Occipital lobe (tissue), 2 donors: ENCODE results near the gene COL27A1. TPM values are rescaled to one million over a fixed set of nuclear protein-coding genes. Genes with fewer than 3 reads are reported as not detected.
"Not testable (repeated sequence)": the region's sequence is repeated elsewhere in the genome, so short reads cannot be mapped to it uniquely, and the experiment has no call there.

Experiments used
- DNase-seq: peaks from one replicate; lab custom pipeline; 2025; lab: John Stamatoyannopoulos, UW
- total RNA-seq: library from RNA; depleted of rRNA; stranded (reverse); fragments of >200 nt; gene quantifications from one replicate; pipeline ENCODE4 v1.2.3, GENCODE V29; 2014

Gene COL27A1
- total RNA-seq, 1 donor from 2014 or later = 1.4 TPM

DNA sequence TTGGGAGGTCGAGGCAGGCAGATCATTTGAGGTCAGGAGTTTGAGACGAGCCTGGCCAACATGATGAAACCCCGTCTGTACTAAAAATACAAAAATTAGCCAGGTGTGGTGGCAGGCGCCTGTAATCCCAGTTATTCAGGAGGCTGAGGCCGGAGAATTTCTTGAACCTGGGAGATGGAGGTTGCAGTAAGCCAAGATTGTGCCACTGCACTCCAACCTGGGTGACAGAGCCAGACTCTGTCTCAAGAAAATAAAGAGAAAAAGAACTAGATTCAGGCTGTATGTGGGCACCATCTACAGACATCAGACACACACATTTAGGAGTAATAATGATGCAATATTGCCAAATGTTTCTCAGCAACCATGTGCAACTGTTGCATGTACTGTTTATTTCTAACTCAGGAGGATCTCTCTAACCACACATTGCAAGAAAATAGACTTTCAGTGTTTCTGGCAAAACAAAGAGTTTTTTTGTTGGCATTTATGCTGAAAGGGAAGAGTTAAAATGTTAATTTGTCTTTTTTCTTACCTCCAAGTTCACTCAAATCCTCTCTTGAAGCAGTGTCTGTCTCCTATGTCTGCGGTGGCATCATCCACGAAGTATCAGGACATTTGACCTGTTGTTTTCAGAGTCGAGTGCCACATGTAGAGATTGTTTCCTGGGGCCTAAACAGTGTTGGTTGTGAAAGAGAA lies 162.5 kb downstream of the COL27A1 start:
- DNase-seq = no peak

DNA sequence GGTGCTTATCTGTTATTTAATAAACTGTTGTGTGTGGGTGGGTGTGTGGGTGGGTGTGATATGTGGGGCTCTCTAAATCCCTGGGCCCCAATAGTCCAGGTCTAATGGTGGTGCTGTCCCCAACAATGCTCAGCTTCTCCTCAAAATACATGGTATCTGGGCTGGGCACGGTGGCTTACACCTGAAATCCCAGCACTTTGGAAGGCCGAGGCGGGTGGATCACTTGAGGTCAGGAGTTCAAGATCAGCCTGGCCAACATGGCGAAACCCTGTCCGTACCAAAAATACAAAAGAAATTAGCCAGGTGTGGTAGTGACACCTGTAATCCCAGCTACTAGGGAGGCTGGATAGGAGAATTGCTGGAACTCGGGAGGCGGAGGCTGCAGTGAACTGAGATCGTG lies 163.1 kb downstream of the COL27A1 start:
- DNase-seq = no peak

DNA sequence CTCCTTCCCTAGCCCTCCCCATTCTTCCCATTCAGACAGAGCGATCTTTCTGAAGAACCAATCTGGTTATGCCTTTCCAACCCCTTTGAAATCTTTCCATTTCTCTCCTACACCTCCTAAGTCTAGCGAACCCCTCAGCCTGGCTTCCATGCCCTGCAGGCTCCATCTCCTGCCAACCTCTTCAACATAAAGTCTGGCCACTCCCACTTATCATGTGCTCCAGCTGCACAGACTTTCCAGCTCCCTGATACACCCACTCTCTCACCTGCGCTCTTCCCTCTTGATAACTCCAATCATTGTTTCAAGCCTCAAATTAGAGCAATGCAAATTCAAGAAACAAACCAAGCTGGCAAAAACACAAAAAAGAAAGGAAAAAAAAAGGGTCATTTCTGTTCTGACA lies 163.8 kb downstream of the COL27A1 start:
- DNase-seq = no peak

DNA sequence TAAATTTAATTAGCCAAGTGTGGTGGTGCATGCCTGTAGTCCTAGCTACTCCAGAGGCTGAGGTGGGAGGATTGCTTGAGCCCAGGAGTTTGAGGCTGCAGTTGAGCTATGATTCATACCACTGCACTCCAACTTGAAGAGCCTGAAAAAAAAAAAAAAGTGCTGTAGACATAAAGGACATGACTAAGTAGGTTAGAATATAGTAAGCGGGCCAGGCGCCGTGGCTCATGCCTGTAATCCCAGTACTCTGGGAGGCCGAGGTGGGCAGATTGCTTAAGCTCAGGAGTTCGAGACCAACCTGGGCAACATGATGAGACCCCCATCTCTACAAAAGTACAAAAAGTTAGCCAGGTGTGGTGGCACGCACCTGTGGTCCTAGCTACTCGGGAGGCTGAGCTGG lies 165.4 kb downstream of the COL27A1 start:
- not testable (repeated sequence) for DNase-seq

DNA sequence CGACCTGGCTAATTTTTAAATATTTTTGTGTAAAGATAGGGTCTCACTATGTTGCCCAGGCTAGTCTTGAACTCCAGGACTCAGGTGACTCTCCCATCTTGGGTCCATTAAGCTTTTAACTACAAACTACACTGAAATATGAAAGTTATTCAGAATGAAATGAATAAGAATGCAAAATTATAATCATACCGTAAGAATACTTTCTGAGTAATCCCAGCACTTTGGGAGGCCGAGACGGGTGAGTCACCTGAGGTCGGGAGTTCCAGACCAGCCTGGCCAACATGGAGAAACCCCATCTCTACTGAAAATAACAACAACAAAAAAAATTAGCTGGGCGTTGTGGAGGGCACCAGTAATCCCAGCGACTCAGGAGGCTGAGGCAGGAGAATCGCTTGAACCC lies 166.4 kb downstream of the COL27A1 start:
- no peak for DNase-seq

DNA sequence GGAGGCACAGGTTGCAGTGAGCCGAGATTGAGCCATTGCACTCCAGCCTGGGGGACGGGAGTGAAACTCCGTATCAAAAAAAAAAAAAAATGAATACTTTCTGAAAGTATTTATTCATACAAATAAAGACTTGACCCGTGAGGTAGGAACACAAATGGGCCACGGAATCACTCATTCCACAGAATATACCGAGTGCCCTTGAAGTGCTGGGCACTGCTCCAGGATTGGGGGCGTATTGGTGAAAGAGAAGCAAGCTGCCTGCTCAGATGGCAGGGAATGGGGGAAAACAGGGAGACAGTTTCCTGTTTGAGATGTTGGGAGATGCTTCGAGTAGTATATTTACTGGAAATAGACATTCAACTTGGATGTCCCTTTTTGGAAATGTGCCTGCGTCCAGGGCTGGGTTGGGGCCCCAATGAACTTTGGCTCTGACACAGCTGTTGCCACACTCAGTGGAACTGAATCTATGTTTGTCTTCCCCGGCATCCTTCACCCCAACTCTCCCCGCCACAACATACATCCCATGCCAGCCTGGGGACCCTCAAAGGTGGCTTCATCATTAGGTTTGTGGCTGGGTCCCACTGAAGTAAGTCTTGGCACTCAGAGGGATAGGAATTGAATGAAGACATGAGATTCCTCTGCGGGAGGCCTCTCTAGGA lies 167.0 kb downstream of the COL27A1 start:
- DNase-seq = not testable (repeated sequence)

DNA sequence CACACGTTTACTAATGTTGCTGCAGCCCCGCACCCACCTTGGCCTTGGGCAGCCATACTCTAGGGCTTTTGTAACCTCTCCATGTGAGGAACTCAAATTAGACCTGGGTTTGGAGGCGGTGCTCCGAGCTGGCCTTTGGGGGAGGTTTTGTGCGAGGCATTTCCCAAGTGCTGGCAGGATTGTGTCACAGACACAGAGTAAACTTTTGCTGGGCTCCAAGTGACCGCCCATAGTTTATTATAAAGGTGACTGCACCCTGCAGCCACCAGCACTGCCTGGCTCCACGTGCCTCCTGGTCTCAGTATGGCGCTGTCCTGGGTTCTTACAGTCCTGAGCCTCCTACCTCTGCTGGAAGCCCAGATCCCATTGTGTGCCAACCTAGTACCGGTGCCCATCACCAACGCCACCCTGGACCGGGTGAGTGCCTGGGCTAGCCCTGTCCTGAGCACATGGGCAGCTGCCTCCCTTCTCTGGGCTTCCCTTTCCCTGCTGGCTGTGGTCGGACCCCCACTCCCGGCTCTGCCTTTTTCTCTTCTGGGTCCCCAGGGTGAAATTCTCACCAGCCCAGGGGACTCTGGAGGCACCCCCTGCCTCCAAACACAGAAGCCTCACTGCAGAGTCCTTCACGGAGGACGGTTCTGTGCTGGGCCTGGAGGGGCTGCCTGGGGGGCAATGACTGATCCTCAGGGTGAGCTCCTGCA lies 167.6 kb downstream of the COL27A1 start, which contains the start of gene ORM1:
TSS of gene ORM1 (plus strand) at position 268 of the 701 bp plus-strand sequence. CDS start at position 304, 36 bp downstream.
- DNase-seq = not testable (repeated sequence)

DNA sequence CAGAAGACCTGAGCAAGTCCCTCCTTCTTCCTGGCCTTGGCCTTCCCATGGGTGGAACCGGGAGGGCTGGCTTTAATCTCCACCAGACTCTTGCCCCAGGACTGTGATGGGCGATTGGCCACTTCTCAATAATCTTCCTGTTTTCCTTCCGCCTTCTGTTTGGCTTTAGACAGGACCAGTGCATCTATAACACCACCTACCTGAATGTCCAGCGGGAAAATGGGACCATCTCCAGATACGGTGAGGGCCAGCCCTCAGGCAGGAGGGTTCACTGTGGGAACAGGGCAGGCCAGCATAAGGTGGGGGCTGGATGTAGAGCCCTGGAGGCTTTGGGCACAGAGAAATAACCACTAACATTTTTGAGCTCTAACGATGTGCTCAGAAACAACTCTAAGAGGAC lies 168.5 kb downstream of the COL27A1 start:
- DNase-seq = not testable (repeated sequence)

DNA sequence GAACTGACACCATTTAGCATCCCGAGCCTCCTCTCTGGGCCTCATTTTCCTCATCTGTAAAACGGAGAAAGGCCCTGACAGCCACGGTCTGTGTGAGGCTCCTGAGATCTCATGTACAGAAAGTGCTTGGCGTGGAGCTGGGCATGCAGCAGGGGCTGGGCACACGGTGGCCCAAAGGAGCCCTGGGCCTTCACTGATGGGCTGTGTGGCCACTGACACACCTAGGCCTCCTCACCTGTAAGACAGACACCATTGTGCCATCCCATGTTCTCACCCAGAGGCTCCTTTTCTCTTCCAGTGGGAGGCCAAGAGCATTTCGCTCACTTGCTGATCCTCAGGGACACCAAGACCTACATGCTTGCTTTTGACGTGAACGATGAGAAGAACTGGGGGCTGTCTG lies 169.2 kb downstream of the COL27A1 start:
- DNase-seq = no peak

DNA sequence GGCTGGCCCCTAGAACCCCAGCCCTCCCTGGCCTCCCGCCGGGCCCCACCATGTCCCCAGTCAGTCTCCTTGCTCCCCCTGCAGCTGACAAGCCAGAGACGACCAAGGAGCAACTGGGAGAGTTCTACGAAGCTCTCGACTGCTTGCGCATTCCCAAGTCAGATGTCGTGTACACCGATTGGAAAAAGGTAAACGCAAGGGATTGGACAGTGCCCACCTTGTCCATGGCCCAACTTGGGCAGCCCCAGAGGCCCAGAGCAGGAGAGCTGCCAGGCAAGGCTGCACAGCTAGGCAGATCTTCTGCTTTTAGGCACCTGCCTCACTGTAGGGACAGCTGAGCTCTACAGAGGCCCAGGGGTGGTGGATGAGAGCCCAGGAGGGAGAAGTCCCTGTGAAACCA lies 169.6 kb downstream of the COL27A1 start:
- not testable (repeated sequence) for DNase-seq

DNA sequence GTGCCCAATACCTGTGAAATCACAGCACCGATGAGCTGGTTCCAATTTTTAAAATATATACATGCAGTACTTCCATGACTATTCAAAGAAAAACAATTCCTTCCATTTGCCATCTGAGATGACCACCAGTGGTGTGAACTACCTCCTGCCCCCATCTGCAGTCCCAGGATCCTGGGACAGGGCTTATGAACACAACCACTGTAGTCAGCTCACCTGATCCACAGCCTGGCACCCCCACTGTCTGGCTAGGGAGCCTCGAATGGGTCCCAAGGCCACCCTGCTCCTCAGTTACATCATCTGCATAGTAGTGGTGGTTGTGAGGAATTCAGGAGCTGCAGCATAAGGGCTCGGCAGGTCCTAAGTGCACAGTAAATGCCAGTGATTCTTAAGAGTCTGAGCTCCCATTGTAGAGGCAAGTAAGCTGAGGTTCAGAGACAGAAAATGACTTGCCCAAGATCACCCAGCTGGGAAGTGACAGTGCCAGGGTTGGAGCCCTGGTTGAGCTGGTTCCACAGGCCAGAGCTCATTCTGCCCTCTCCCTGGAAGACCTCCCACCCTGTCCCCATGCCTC lies 170.4 kb downstream of the COL27A1 start:
- DNase-seq = not testable (repeated sequence)

DNA sequence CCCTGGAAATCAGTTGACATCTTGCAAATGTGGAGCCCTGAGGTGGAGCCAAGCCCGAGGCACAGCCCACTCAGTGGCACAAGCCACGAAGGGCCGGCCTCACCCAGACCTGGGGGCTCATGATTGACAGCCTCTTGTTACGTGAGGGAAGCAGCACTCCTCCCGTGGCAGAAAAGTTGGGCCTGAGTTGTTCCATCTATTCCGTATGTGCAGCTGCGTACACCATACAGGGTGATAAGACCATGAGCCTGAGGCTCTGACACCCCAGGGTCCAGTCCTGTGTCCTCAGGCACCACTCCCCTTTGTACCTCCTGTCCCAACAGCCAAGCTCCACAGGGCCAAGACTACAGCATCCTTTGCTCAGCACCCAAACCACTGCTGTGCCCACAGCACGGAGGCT lies 172.4 kb downstream of the COL27A1 start:
- DNase-seq = no peak

DNA sequence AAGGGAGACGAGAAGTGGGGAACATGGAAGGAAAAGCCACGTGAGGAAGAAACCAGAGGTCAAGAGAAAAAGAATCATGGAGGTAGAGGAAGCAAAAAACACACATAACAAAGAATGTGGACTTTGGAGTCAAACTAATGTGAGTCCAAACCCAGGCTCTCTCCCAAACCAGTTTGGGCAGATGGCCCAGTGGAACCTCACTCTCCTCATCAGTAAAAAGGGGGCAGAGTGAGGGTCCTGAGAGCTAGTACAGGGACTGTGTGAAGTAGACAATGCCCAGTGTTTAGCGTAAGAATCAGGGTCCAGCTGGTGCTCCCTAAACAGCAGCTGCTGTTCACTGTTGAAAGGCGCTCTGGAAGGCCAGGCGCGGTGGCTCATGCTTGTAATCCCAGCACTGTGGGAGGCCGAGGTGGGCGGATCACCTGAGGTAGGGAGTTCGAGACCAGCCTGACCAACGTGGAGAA lies 173.1 kb downstream of the COL27A1 start:
- not testable (repeated sequence) for DNase-seq

DNA sequence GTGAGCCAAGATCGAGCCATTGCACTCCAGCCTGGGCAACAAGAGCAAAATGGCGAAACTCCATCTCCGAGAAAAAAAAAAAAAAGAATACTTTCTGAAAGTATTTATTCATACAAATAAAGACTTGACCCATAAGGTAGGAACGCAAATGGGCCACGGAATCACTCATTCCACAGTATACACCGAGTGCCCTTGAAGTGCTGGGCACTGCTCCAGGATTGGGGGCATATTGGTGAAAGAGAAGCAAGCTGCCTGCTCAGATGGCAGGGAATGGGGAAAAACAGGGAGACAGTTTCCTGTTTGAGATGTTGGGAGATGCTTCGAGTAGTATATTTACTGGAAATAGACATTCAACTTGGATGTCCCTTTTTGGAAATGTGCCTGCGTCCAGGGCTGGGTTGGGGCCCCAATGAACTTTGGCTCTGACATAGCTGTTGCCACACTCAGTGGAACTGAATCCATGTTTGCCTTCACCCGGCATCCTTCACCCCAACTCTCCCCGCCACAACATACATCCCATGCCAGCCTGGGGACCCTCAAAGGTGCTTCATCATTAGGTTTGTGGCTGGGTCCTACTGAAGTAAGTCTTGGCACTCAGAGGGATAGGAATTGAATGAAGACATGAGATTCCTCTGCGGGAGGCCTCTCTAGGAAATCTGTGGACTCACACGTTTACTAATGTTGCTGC lies 173.7 kb downstream of the COL27A1 start:
- not testable (repeated sequence) for DNase-seq

DNA sequence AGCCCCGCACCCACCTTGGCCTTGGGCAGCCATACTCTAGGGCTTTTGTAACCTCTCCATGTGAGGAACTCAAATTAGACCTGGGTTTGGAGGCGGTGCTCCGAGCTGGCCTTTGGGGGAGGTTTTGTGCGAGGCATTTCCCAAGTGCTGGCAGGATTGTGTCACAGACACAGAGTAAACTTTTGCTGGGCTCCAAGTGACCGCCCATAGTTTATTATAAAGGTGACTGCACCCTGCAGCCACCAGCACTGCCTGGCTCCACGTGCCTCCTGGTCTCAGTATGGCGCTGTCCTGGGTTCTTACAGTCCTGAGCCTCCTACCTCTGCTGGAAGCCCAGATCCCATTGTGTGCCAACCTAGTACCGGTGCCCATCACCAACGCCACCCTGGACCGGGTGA lies 174.3 kb downstream of the COL27A1 start, which contains the start of gene ORM2:
TSS of gene ORM2 (plus strand) at position 245 of the 398 bp plus-strand sequence. CDS start at position 281, 36 bp downstream.
- DNase-seq = not testable (repeated sequence)

DNA sequence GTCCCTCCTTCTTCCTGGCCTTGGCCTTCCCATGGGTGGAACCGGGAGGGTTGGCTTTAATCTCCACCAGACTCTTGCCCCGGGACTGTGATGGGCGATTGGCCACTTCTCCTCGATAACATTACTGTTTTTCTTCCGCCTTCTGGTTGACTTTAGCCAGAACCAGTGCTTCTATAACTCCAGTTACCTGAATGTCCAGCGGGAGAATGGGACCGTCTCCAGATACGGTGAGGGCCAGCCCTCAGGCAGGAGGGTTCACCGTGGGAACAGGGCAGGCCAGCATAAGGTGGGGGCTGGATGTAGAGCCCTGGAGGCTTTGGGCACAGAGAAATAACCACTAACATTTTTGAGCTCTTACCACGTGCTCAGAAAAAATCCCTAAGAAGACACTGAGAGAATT lies 175.3 kb downstream of the COL27A1 start:
- DNase-seq = no peak

DNA sequence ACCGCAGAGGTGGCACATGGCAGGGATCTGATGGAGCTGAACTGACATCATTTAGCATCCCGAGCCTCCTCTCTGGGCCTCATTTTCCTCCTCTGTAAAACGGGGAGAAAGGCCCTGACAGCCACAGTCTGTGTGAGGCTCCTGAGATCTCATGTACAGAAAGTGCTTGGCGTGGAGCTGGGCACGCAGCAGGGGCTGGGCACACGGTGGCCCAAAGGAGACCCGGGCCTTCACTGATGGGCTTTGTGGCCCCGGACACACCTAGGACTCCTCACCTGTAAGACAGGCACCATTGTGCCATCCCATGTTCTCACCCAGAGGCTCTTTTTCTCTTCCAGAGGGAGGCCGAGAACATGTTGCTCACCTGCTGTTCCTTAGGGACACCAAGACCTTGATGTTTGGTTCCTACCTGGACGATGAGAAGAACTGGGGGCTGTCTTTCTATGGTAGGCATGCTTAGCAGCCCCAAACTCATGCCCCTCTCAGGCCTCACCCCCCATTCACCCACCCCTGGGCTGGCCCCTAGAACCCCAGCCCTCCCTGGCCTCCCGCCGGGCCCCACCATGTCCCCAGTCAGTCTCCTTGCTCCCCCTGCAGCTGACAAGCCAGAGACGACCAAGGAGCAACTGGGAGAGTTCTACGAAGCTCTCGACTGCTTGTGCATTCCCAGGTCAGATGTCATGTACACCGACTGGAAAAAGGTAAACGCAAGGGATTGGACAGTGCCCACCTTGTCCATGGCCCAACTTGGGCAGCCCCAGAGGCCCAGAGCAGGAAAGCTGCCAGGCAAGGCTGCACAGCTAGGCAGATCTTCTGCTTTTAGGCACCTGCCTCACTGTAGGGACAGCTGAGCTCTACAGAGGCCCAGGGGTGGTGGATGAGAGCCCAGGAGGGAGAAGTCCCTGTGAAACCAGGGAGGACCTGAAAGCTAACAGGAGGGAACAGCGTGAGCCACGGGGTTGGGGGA lies 176.2 kb downstream of the COL27A1 start:
- not testable (repeated sequence) for DNase-seq

DNA sequence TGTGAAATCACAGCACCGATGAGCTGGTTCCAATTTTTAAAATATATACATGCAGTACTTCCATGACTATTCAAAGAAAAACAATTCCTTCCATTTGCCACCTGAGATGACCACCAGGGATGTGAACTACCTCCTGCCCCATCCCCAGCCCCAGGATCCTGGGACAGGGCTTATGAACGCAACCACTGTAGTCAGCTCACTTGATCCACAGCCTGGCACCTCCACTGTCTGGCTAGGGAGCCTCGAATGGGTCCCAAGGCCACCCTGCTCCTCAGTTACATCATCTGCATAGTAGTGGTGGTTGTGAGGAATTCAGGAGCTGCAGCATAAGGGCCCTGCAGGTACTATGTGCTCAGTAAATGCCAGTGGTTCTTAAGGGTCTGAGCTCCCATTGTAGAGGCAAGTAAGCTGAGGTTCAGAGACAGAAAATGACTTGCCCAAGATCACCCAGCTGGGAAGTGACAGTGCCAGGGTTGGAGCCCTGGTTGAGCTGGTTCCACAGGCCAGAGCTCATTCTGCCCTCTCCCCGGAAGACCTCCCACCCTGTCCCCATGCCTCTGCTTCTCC lies 177.2 kb downstream of the COL27A1 start:
- DNase-seq = not testable (repeated sequence)

DNA sequence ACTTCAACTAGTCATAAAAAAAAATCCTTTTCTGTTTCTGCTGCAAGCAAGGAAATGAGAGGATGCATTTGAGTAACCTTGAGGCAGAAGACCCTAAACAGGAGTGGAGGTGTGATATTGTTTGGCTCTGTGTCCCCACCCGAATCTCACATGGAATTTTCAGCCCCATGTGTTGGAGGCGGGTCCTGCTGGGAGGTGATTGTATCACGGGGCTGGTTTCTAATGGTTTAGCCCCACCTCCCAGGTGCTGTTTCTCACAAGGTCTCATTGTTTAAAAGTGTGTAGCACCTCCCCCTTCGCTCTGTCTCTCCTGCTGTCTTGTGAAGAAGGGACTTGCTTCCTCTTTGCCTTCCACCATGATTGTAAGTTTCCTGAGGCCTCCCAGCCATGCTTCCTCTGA lies 178.4 kb downstream of the COL27A1 start:
- DNase-seq = not testable (repeated sequence)

DNA sequence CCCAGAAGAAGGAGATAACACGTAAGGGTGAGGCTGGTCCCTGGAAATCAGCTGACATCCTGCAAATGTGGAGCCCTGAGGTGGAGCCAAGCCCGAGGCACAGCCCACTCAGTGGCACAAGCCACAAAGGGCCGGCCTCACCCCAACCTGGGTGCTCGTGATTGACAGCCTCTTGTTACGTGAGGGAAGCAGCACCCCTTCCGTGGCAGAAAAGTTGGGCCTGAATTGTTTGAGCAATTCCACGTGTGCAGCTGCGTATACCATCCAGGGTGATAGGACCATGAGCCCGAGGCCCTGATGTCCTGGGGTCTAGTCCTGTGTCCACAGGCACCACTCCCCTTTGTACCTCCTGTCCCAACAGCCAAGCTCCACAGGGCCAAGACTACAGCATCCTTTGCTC lies 179.2 kb downstream of the COL27A1 start:
- DNase-seq = no peak
